GM19468 (cell line): ENCODE measurements around the gene ITPRIPL2.

ENCODE experiments used
- ATAC-seq: cut with Tn5 transposase; IDR thresholded peaks from one replicate; pipeline ENCODE4 v1.9.1; 2021; ENCODE audit warnings: mild to moderate bottlenecking, moderate library complexity, moderate number of reproducible peaks; ENCODE audit not compliant: unreplicated experiment; ENCODE audit errors: extremely low read depth

The ITPRIPL2 gene

GRCh38 chr16:19116711-19117449, 3.1 kb downstream of the ITPRIPL2 start:
- ATAC-seq = no peak

GRCh38 chr16:19118938-19119431, 5.2 kb downstream of the ITPRIPL2 start:
- ATAC-seq = no peak

- no peak for ATAC-seq
Observed at GRCh38 chr16:19119564-19119963, 5.8 kb downstream of the ITPRIPL2 start.

GRCh38 chr16:19123535-19124178, 9.9 kb downstream of the ITPRIPL2 start:
- ATAC-seq = no peak

- no peak for ATAC-seq
Observed at GRCh38 chr16:19126300-19126699, 12.5 kb downstream of the ITPRIPL2 start.

- no peak for ATAC-seq
Observed at GRCh38 chr16:19127205-19127604, 13.4 kb downstream of the ITPRIPL2 start.

- no peak for ATAC-seq
Observed at GRCh38 chr16:19127674-19128131, 13.9 kb downstream of the ITPRIPL2 start.

- ATAC-seq = no peak
Observed at GRCh38 chr16:19128454-19129200, 14.9 kb downstream of the ITPRIPL2 start.

GRCh38 chr16:19130385-19130784, 16.6 kb downstream of the ITPRIPL2 start:
- ATAC-seq = no peak

GRCh38 chr16:19130852-19131824, 17.4 kb downstream of the ITPRIPL2 start:
- no peak for ATAC-seq

GRCh38 chr16:19131825-19132218, 18.1 kb downstream of the ITPRIPL2 start:
- ATAC-seq = no peak

GRCh38 chr16:19132255-19132654, 18.5 kb downstream of the ITPRIPL2 start:
- ATAC-seq = no peak

GRCh38 chr16:19132898-19133297, 19.1 kb downstream of the ITPRIPL2 start:
- no peak for ATAC-seq

- ATAC-seq = no peak
Observed at GRCh38 chr16:19133600-19133999, 19.8 kb downstream of the ITPRIPL2 start.

- no peak for ATAC-seq
Observed at GRCh38 chr16:19135201-19135842, 21.6 kb downstream of the ITPRIPL2 start.

GRCh38 chr16:19135896-19136438, 22.2 kb downstream of the ITPRIPL2 start:
- no peak for ATAC-seq

GRCh38 chr16:19136549-19137196, 22.9 kb downstream of the ITPRIPL2 start:
- ATAC-seq = no peak
